ENCODE data around the gene REG3A.

The REG3A gene

GRCh38 chr2:79124907-79125720 lies 34.4 kb downstream of the REG3A start:
- Histone ChIP-seq H3K4me3 (ENCODE audit: low read depth in 1 of 5, low read length in 5 of 5) (no peak overlapping the region), H3K4me1 (ENCODE audit: control insufficient read depth in 5 of 5, insufficient read depth in 5 of 5, low read length in 5 of 5) (no peaks in the 10 kb centered on the region), H3K27ac (ENCODE audit: low read depth, low read length) (no peak overlapping the region)

GRCh38 chr2:79122676-79123075 lies 36.9 kb downstream of the REG3A start:
- Histone ChIP-seq H3K36me3 (ENCODE audit: control insufficient read depth in 5 of 5, insufficient read depth in 5 of 5, low read length in 5 of 5) (no peaks in the 10 kb centered on the region), H3K9ac (ENCODE audit: low read length in 5 of 5) (no peak overlapping the region), H3K27me3 (ENCODE audit: control insufficient read depth in 5 of 5, insufficient read depth in 4 of 5, low read length in 5 of 5) (no peaks in the 10 kb centered on the region), H3K4me1 (ENCODE audit: control insufficient read depth in 5 of 5, insufficient read depth in 5 of 5, low read length in 5 of 5) (no peaks in the 10 kb centered on the region), H3K4me3 (ENCODE audit: low read depth in 1 of 5, low read length in 5 of 5) (no peak overlapping the region), H3K9me3 (ENCODE audit: control insufficient read depth in 5 of 5, low read length in 5 of 5) (no peaks in the 10 kb centered on the region), H3K27ac (ENCODE audit: low read depth, low read length) (no peak overlapping the region)

More at GRCh38 chr2:79124907-79125720, 34.4 kb downstream of the REG3A start:
- Histone ChIP-seq H3K36me3 (ENCODE audit: control insufficient read depth in 5 of 5, insufficient read depth in 5 of 5, low read length in 5 of 5) (no peaks in the 10 kb centered on the region), H3K27me3 (ENCODE audit: control insufficient read depth in 5 of 5, insufficient read depth in 4 of 5, low read length in 5 of 5) (no peaks in the 10 kb centered on the region), H3K9ac (ENCODE audit: low read length in 5 of 5) (no peak overlapping the region), H3K9me3 (ENCODE audit: control insufficient read depth in 5 of 5, low read length in 5 of 5) (no peaks in the 10 kb centered on the region)

- Histone ChIP-seq H3K4me1 (ENCODE audit: control insufficient read depth in 5 of 5, insufficient read depth in 5 of 5, low read length in 5 of 5) (no peaks in the 10 kb centered on the region), H3K27ac (ENCODE audit: low read depth, low read length) (no peak within 1 kb of the TSS), H3K27me3 (ENCODE audit: control insufficient read depth in 5 of 5, insufficient read depth in 4 of 5, low read length in 5 of 5) (no peaks in the 10 kb centered on the region), H3K36me3 (ENCODE audit: control insufficient read depth in 5 of 5, insufficient read depth in 5 of 5, low read length in 5 of 5) (no peaks in the 10 kb centered on the region), H3K9ac (ENCODE audit: low read length in 5 of 5) (no peak within 1 kb of the TSS), H3K9me3 (ENCODE audit: control insufficient read depth in 5 of 5, low read length in 5 of 5) (no peaks in the 10 kb centered on the region), H3K4me3 (ENCODE audit: low read depth in 1 of 5, low read length in 5 of 5) (no peak within 1 kb of the TSS)
Observed at GRCh38 chr2:79120194-79120713, 39.3 kb downstream of the REG3A start, which contains the start of gene REG1A. REG1A (plus strand) TSS chr2:79120488; CDS start chr2:79120862, 374 bp downstream.

- no peaks in the 10 kb centered on the region for H3K36me3 ChIP-seq (ENCODE audit: control insufficient read depth in 5 of 5, insufficient read depth in 5 of 5, low read length in 5 of 5)
- peaks cover 0 to 3% (median 0%) of the 10 kb centered on the region in 5 donors for H3K9me3 ChIP-seq (ENCODE audit: control insufficient read depth in 5 of 5, low read length in 5 of 5)
- no peaks in the 10 kb centered on the region for H3K4me1 ChIP-seq (ENCODE audit: control insufficient read depth in 5 of 5, insufficient read depth in 5 of 5, low read length in 5 of 5)
- no peak overlapping the region for H3K9ac ChIP-seq (ENCODE audit: low read length in 5 of 5)
- H3K27me3 ChIP-seq (ENCODE audit: control insufficient read depth in 5 of 5, insufficient read depth in 4 of 5, low read length in 5 of 5): no peaks in the 10 kb centered on the region
- H3K4me3 ChIP-seq (ENCODE audit: low read depth in 1 of 5, low read length in 5 of 5): no peak overlapping the region
- no peak overlapping the region for H3K27ac ChIP-seq (ENCODE audit: low read depth, low read length)
Observed at GRCh38 chr2:79116997-79117928, 42.3 kb downstream of the REG3A start.

GRCh38 chr2:79114797-79115494 lies 44.6 kb downstream of the REG3A start:
- Histone ChIP-seq H3K4me1 (ENCODE audit: control insufficient read depth in 5 of 5, insufficient read depth in 5 of 5, low read length in 5 of 5) (no peaks in the 10 kb centered on the region), H3K4me3 (ENCODE audit: low read depth in 1 of 5, low read length in 5 of 5) (no peak overlapping the region), H3K9ac (ENCODE audit: low read length in 5 of 5) (no peak overlapping the region), H3K9me3 (ENCODE audit: control insufficient read depth in 5 of 5, low read length in 5 of 5) (peaks cover 0 to 3% (median 0%) of the 10 kb centered on the region in 5 donors), H3K27me3 (ENCODE audit: control insufficient read depth in 5 of 5, insufficient read depth in 4 of 5, low read length in 5 of 5) (no peaks in the 10 kb centered on the region), H3K36me3 (ENCODE audit: control insufficient read depth in 5 of 5, insufficient read depth in 5 of 5, low read length in 5 of 5) (no peaks in the 10 kb centered on the region), H3K27ac (ENCODE audit: low read depth, low read length) (no peak overlapping the region)

DNA sequence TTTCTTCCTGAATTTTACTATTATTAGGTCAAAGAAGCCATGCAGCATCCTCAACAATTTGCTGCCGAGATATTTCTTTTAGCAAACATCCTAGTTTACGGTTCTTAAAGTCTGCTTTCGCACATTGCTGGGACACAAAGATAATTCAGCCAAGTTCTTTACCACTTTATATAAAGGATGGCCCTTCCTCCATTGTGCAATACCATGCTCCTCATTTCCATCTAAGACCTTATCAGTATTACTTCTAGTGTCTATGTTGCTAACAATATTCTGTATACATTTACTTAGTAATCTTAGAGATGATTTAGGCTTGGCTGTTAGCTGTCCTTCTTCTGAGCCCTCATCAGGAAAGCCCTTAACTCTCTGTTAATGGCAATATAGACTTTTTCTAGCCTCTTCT lies 47.3 kb downstream of the REG3A start:
- no peak overlapping the region for H3K9ac ChIP-seq (ENCODE audit: low read length in 5 of 5)
- no peak overlapping the region for H3K4me3 ChIP-seq (ENCODE audit: low read depth in 1 of 5, low read length in 5 of 5)
- H3K36me3 ChIP-seq (ENCODE audit: control insufficient read depth in 5 of 5, insufficient read depth in 5 of 5, low read length in 5 of 5): no peaks in the 10 kb centered on the region
- H3K27ac ChIP-seq (ENCODE audit: low read depth, low read length): no peak overlapping the region
- no peaks in the 10 kb centered on the region for H3K27me3 ChIP-seq (ENCODE audit: control insufficient read depth in 5 of 5, insufficient read depth in 4 of 5, low read length in 5 of 5)
- no peaks in the 10 kb centered on the region for H3K4me1 ChIP-seq (ENCODE audit: control insufficient read depth in 5 of 5, insufficient read depth in 5 of 5, low read length in 5 of 5)
- H3K9me3 ChIP-seq (ENCODE audit: control insufficient read depth in 5 of 5, low read length in 5 of 5): peaks cover 0 to 3% (median 0%) of the 10 kb centered on the region in 5 donors

All from subcutaneous abdominal adipose tissue (tissue), 5 donors.